GM12872 (cell line): Measurements from ENCODE around the gene OTOP2.

ENCODE experiments used
- CTCF ChIP-seq: IDR thresholded peaks from 3 replicates; pipeline ENCODE4 v1.5.1; 2011; ENCODE audit warnings: low read depth, mild to moderate bottlenecking, low read length, moderate library complexity; ENCODE audit not compliant: insufficient read depth

The OTOP2 gene

GRCh38 chr17:74960570-74961342 is 36.7 kb downstream of the OTOP2 start:
- peak; percentile 93 for TF ChIP-seq CTCF

GRCh38 chr17:74961657-74962350 is 37.7 kb downstream of the OTOP2 start:
- TF ChIP-seq CTCF: peak; percentile 75

- no peak for TF ChIP-seq CTCF
These were observed 38.7 kb downstream of the OTOP2 start for GRCh38 chr17:74962622-74963394.

- TF ChIP-seq CTCF: peak; percentile 39; the same call in 2 of the 3 replicates
These were observed 39.6 kb downstream of the OTOP2 start for GRCh38 chr17:74963656-74964055.

- TF ChIP-seq CTCF: no peak
These were observed 40.2 kb downstream of the OTOP2 start for GRCh38 chr17:74964246-74964761.

GRCh38 chr17:74964988-74965622 is 41.0 kb downstream of the OTOP2 start:
- no peak for TF ChIP-seq CTCF

GRCh38 chr17:74968361-74968780 is 44.3 kb downstream of the OTOP2 start:
- TF ChIP-seq CTCF: no peak
